ENCODE data around the gene ADPRHL1.

ADPRHL1 gene

DNA sequence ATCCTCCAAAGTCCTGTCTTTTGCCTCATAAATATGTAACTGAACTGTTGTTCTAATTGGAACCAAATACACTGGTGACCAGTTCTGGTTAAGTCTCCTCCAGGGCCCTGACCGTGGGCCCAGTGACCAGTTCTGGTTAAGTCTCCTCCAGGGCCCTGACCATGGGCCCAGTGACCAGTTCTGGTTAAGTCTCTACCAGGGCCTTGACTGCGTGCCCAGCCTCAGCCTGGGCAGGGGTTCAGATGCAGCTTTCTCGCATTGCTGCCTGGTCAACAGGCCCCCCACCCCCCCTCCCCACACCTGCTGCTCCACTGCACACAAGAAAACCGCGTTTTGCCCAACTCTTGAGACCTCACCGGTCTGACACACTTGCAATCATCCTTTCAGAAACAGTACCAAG, 85.5 kb downstream of the ADPRHL1 start:
- TF ChIP-seq CTCF (IDR thresholded peaks at IDR 0.05; ENCODE audit: extremely low read depth, missing control alignments), result no peak
- DNase-seq (ENCODE audit: low spot score), result no peak

DNA sequence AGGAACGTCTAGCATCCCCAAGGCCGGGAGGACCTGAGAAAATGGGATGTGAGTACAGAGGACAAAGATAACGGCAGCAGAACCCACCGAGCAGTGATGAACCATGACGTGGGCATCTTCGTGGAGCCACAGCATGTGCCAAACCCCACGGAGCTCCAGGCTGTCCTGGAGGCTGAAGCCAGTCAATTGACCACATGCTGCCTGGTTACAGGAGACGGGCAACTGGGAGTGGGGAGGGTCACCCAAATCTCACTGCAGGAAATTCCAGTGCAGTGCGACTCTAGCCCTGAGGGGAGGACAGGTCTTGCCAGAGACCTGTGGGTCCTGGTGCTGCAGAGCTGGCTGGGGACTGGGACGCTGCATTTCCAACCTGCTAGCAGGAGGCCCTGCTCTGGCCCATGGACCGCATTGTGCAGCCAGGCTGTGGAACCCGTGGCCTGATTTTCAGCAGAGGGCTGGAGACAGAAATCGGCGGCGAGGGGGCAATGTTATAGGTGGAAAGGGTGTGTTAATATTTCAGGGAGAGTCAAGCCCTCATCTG, 86.2 kb downstream of the ADPRHL1 start:
- no peak for DNase-seq (ENCODE audit: low spot score)
- TF ChIP-seq CTCF (IDR thresholded peaks at IDR 0.05; ENCODE audit: extremely low read depth, missing control alignments), result no peak

DNA sequence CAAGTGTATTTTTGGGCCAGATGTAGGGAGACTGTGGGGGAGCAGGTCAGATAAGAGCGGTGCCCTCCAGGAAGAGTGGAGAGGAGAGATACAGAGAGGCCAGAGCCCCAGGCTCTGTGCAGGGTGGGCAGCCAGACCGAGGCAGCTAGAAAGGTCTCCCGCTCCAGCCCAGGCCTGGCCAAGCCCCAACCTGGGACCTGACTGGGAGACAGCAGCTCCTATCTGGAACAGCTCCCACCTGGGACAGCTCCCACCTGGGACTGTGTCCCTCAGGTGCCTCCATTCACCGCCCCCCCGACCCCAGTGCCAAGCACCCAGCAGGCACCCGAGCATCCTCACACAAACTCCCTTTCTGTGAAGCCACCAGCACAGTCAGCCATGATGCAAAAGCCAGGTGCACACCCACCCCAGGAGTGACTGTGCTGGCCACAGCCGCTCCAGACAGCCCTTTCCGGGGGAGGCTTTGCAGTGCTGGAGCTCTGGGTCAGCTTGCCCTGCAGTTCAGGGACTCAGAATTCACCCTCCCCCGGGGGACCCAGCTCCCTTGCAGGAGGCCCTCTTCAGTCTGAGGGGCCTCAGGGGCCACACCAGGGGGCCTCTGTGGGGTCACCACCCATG, 87.2 kb downstream of the ADPRHL1 start:
- DNase-seq (ENCODE audit: low spot score), result no peak
- no peak for TF ChIP-seq CTCF (IDR thresholded peaks at IDR 0.05; ENCODE audit: extremely low read depth, missing control alignments)

GRCh38 chr13:113365583-113365970, 87.7 kb downstream of the ADPRHL1 start:
- no peak for DNase-seq (ENCODE audit: low spot score)
- TF ChIP-seq CTCF (IDR thresholded peaks at IDR 0.05; ENCODE audit: extremely low read depth, missing control alignments), result no peak

DNA sequence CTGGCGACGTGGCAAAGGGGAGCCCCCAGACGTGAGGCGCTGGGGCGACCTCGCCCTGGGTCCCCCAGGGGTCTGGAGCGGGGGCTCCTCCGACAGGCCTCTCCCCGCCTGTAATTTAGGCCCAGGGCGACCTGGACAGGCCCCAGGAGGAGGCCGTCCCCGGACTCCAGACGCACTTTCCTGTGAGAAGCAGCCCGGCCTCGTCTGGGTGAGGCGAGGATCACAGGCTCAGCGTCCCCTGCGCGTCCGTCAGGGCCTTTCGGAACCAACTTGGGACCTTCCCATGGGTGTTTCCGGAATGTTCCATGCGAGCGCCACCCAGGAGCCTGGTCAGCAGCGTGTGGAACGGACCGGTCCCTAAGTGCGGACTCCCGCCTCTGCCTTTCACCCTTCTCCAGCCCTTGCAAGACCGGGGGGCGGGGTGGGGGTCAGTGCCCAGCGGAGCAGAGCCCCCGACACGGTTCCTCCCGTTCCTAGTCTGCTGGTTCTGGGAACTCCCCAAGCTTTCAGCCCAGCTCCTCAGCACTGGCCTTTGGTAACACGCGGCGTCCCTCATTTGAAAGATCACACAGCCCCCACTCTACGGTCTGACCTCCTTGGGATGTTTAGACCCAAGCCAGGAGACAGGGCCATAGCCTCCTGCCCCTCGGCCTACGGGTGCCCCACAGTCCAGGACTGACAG, 88.2 kb downstream of the ADPRHL1 start:
- no peak for DNase-seq (ENCODE audit: low spot score)

GRCh38 chr13:113364311-113364889, 88.9 kb downstream of the ADPRHL1 start:
- TF ChIP-seq CTCF (IDR thresholded peaks at IDR 0.05; ENCODE audit: extremely low read depth, missing control alignments), result no peak
- DNase-seq (ENCODE audit: low spot score), result no peak

More for the DNA sequence above, 88.2 kb downstream of the ADPRHL1 start:
- TF ChIP-seq CTCF (IDR thresholded peaks at IDR 0.05; ENCODE audit: extremely low read depth, missing control alignments), result no peak

DNA sequence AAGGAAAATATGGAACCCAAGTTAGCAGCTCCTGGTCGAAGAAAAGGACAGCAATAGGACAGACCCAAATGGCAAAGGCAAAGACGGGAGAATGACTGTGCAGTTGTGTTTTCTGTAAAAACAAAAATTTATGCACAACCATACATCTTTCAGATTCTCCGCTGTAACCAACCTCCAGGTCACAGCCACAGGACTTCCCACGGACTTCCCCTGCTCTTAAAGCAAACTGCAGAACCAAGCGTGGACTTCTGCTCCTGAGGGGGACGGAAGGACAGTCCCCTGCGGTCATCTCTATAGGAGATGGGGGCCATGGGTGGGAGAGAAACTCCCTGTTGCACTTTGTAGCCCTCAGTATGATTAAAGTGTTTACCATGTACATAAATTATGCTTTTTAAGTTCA, 91.9 kb downstream of the ADPRHL1 start:
- DNase-seq (ENCODE audit: low spot score), result peak; percentile 74

More for the DNA sequence above, 91.9 kb downstream of the ADPRHL1 start:
- TF ChIP-seq CTCF (IDR thresholded peaks at IDR 0.05; ENCODE audit: extremely low read depth, missing control alignments), result no peak
